HG03342 (cell line): Measurements from ENCODE around the gene SLC1A5.
"Not testable (repeated sequence)": the region's sequence is repeated elsewhere in the genome, so short reads cannot be mapped to it uniquely, and the experiment has no call there.

Source experiments
- ATAC-seq: cut with Tn5 transposase; IDR thresholded peaks from one replicate; pipeline ENCODE4 v1.9.1; 2021; ENCODE audit warnings: mild to moderate bottlenecking, moderate library complexity; ENCODE audit not compliant: unreplicated experiment

The SLC1A5 gene

DNA sequence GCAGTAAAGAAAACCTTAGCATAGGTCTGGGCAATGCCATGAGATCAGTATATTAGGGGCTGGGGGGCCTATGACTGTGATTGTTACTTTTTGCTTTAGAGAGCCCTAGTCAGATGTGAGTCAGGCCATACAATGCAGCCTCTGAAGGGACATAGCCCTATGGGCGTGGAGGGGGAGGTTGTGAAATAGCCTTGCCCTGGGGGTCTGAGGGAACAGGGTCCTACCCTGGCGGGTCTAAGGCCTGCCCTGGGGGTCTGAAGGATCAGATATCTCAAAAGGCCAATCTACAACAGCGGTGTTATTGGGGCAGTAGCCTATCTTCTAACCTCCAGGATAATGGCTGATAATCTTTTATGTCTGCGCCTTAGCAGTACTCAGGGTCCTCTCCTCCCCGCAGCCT lies 13.8 kb upstream of the SLC1A5 start:
- ATAC-seq: no peak

DNA sequence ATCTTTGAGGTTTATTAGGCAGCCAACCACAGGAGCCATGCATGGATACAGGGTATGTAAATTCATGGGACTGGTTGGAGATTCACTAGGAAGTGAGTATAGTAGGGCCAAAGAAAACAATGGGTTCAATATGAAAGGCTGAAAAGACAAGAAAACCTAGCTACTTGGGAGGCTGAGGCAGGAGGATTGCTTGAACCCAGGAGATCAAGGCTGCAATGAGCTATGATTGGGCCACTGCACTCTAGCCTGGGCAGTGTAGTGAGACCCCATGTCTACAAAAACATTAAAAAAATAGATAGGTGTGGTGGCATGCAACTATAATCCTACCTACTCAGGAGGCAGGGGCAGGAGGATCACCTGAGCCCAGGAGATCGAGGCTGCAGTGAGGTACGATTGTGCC lies 10.3 kb upstream of the SLC1A5 start:
- ATAC-seq: no peak

DNA sequence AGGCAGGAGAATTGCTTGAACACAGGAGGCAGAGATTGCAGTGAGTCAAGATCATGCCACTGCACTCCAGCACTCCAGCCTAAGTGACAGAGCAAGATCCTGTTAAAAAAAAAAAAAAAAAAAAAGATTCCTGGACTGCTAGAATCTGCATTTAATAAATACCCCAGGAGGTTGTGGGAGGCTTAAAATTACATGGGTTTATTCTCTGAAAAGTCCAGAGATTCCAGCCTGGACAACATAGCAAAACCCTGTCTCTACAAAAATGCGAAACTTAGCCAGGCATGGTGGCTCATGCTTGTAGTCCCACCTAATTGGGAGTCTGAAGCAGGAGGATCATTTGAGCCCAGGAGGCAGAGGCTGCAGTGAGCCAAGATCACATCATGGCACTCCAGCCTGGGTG lies 9.5 kb upstream of the SLC1A5 start:
- ATAC-seq: no peak

DNA sequence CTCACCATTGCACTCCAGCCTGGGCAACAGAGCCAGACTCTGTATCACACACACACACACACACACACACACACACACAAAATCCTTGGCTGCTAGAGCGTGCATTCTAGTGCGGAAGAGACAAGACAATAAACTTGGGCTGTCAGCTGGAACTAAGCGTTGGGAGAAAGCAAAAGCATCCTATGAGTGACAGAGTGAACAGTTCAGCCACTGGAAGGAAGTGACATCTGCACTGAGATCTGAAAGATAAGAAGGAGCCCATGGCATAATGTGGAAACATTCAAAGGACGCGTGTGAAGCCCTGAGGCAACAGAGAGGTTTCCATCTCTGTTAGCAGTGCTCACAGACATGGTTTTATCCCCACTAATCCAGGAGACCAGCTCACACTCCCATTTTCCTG lies 3.5 kb upstream of the SLC1A5 start:
- ATAC-seq: no peak

DNA sequence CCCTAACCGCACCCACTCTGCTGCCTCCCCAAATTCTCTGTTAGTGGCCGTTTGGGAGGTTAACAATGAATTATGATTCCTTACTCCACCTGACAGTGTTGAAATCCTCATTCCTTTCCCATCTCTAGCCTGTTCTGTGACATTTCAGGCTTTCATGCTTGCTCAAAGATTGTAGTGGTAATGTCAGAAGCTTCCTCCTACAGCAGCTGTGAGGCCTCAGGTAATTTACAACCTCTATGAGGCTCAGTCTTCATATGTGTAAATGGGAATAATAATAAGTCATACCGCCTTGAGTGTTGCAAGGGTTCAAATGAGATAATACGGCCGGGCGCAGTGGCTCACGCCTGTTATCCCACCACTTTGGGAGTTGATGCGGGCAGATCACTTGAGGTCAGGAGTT lies 977 bp upstream of the SLC1A5 start:
- ATAC-seq: no peak

DNA sequence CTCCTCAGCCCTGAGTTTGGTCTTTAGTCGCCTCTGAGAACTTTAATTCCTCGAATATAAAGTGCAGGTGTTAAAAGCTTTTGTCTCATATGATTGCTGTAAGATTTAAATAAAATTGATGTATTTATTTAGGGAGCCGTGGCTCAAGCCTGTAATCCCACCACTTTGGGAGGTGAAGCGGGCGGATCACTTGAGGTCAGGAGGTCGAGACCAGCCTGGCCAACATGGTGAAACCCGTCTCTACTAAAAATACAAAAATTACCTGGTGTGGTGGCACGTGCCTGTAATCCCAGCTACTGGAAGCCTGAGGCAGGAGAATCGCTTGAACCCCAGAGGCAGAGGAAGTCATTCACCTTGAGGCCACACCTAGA lies 559 bp upstream of the SLC1A5 start:
- no peak for ATAC-seq

DNA sequence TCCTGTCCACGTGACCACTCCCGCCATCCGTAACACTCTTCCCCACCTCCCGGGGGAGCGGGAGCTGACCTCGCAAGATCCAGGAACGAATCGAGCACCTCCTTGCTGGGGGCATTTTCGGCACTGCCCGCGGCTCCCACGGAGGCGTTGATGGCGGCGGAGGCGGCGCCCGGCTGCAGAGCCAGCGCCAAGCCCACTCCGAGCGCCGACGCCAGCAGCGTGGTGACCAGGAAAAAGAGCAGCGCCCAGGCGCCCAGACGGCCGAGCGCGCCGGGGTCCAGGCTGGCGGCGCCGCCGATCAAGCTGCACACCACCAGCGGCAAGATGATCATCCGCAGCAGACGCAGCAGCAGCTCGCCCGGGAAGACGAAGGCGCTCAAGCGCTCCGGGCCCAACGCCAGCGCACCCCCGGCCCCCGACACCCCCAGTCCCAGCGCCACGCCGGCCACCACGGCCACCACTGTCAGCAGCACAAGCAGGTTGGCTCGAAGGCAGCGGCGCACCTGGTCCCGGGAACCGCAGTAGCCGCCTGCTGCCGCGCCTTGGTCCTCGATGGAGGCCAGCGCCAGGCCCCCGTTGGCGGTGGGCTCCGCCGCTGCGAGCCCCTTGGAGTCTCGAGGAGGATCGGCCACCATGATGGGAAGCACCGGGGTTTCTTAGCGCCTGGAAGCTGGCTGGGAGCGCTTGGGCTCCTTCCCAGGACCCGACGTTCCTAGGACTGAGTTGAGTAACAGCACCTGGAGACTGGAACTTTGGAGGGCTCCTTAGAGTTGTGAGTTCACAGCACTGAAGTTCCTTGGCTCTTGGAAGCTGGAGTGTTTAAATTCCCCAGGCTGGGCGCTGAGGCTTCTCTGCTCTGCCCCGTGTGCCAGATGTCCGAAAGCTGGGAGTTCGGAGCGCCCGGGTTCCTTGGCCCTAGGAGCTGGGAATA lies 798 bp downstream of the SLC1A5 start:
- no peak for ATAC-seq

DNA sequence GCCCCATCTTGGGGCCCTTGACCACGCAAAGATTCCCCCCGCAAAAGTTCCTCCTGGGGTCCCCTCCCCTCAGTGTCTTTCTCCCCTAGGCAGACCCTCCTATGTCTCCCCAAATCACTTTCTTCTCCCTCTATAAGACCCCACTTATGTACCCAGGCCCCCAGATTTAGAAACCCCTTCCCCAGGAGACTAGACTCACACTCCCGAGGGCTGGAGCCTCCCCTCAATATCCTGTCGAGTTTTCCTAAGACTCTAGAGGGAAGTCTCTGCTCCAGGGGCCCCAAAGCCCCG lies 1.4 kb downstream of the SLC1A5 start:
- no peak for ATAC-seq

DNA sequence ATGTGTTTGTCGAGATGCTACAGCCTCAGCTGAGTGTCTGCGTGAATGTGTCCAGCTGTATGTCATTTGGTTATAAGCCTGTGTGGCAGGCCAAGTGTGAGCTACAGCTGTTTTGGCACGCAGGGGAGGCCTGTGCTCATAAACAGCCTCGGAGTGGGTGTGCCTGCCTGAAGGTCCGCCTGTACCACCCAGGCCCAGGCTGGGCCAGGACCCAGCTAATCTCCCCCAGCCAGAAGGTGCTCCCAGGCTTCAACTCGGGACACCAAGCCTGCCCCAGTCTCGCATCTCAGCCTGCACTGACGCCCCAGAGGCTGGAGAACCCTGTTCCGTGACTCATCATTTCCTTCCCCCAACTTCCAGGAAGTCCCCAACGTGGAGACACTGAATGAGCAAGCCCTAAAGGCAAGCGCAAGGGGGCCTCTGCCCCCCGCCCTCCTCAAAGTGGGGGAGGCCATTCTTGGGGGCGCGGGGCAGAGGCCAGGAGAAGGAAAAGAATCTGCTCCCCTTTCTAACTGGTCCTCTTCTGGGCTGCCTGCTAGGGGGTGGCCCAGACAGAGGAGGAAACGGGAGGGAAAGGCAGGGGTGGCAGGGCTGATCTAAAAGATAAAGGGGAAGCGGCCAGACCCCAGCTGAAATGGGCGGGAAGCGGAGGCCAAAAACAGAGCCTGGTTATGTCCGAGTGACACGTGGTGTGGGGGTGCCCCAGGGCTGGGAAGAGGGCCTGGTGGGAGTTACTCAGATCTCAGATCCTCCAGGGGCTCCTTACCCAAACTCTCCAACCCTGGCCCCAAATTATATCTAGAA lies 2.0 kb downstream of the SLC1A5 start:
- no peak for ATAC-seq

DNA sequence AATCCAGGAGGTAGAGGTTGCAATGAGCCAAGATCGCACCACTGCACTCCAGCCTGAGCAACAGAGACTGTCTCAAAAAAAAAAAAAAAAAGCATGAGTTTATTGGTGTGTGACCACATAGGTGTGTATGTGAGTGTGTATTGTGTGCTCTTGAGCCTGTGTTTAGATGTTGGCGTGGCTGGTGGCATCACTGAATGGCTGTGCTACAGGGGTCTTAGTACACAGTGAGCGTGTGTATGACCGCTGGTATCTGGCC lies 2.5 kb downstream of the SLC1A5 start:
- no peak for ATAC-seq

DNA sequence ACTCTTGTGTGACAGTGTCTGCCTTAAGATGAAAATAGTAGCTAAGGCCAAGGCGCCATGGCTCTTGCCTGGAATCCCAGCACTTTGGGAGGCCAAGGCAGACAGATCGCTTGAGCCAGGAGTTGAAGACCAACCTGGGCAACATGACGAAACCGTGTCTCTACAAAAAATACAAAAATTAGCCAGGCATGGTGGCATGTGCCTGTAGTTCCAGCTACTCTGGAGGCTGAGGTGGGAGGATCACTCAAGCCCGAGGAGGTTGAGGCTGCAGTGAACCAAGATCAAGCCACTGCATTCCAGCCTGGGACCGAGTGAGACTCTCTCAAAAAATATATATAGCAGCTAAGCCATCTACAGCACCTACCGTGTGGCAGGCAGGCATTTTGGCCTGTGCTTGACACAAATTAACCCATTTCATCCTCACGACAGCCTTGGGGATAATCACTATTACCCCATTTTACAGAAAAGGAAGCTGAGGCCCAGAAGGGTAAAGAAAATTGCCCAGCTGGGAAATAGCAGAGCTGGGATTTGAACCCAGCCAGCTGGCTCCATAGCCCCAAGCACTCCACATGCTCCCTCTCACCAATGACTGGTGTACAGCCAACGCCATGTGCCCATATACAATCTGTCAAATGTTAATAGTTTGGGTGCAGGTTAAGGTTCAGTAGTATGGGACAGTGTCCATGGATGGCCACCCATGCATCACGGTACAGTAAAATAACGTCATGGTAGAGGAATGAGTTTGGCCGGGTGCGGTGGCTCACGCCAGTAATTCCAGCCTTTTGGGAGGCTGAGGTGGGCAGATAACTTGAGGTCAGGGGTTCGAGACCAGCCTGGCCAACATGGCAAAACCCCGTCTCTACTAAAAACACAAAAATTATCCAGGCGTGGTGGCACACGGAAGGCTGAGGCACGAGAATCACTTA lies 3.1 kb downstream of the SLC1A5 start:
- no peak for ATAC-seq

DNA sequence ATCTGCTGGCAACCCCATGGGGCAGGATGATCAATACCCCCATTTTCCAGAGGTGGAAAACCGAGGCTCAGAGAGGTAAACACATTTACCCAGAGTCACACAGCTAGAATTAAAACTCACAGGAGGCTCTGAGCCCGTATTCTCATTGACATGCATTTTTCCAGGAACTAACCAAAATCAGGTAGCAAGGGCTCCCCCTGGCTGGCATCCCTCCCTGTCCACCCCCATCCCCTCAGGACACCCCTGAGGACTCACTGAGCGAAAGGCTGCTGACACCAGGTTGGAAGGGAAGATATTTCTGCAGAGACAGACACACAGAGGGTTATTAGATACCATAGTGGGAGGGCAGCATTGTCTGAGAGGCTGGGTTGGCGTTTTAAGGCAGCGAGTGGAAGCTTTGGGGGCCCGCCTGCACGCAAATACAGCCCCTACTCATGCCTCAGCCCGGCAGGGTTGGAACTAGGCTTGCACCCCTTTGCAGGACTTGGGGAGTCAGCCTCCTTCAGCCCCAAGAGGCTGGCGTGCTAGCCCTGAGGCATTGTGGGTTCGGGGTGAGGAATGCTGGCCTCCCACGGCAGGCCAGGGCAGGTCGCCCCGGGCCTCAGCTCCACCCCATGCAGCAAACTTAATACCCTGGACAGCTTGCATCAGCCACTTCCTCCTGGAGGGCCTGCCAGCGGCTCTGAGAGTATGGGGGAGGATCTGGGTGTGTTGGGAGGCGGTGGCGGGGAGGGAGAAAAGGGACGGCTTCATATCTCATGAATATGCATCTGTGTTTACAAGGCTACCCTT lies 3.9 kb downstream of the SLC1A5 start:
- no peak for ATAC-seq

DNA sequence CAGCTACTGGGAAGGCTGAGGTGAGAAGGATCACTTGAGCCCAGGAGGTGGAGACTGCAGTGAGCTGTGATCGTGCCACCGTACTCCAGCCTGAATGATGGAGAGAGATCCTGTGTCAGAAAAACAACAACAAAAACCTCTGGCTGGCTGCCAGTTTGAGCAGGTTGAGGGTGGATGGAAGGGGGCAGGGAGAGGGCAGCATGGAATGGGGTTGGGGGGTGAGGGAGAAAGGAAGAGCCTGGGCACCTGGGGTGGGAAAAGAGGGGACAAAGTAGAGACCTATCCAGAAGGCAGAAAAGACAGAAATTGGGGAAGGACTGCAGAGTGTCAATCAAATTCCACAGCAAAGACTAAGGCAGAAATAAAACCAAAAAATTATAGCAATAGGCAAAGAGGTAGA lies 4.7 kb downstream of the SLC1A5 start:
- no peak for ATAC-seq

DNA sequence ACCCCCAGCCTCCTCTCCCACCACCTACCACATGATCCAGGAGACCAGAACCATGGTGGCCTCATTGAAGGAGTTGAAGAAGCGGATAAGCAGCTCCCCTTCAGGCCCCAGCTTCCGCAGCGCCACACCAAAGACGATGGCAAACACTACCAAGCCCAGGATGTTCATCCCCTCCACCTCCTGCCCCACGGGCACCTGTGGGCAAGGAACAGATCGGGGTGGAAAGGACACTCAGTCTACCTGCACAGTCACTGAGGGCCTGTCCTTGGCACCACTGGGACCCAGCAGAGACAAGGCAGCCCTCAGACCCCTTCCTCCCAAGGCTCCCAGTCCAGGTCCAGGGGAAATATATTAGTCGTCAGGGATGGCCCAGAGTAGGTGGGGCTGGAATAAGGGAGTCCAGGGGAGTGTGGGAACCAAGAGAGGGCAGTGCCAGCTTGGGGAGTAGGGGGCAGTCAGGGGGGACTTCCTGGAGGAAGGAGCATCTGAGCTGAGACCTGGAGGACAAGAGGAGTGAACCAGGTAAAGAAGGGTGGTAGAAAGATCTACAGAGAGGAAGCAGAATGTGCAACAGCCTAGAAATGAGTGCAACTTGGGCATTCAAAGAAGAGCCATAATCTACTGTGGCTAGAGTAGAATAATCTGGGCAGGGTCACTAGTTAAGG lies 5.9 kb downstream of the SLC1A5 start:
- ATAC-seq: no peak

DNA sequence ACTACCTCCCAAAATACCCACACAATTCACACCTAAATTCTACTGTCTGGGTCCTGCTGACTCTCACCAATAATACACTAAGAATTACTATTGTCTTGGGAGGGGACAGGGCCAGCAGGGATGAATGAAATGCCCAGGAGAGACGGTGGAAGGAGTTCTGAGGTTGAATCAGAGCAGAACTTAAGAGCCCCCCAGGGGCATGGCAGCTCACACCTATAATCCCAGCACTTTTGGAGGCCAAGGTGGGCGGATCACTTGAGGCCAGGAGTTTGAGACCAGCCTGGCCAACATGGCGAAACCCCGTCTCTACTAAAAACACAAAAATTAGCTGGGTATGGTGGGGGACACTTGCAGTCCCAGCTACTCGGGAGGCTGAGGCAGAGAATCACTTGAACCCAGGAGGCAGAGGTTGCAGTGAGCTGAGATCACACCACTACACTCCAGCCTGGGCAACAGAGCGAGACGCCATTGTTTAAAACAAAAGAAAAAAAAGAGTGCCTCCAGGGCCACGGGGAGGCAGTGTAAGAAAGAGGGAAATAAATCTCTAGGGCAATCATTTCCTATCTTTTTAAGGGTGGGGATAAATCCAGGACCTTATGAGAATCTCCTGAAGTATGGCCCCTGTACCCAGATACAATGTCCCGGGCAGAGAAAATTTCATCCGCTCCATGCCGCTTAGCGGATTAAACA lies 10.3 kb downstream of the SLC1A5 start:
- ATAC-seq: not testable (repeated sequence)

DNA sequence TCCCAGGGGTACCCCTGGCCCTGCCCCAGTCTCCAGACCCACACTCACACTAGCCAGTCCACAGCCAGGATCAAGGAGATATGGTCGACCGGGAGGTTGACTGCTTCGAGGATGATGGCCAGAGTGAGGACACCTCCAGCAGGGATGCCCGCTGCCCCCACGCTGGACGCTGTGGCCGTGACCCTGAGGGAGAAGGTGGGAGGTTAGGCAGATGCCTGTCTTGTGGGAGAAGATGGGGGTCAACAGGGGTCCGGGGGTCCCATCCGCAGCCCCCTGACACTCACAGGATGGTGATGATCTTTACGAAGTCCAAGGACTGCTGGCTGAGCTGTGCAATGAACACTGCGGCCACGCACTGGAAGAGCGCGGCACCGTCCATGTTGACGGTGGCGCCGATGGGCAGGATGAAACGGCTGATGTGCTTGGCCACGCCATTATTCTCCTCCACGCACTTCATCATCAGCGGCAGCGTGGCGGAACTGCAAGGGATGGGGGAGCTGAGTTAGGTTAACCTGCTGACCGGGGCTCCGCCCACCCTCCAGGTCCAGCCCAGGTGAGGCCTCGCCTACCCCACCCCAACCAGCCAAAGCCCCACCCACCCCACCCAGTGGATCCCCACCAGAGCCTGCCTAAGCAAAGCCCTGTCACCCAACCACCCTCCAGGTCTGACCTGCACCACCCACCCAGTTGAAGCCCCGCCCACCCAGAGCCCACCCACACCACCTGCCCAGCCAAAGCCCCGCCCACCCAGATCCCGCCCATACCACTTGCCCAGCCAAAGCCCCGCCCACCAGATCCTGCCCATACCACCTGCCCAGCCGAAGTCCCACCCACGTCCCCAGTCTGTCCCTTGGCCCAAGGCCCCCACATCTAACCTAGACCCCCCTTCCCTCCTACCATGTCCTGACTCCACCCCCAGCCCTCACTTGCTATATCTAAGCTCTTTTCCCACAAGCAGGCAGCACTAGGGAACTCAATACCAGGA lies 11.2 kb downstream of the SLC1A5 start:
- ATAC-seq: no peak

DNA sequence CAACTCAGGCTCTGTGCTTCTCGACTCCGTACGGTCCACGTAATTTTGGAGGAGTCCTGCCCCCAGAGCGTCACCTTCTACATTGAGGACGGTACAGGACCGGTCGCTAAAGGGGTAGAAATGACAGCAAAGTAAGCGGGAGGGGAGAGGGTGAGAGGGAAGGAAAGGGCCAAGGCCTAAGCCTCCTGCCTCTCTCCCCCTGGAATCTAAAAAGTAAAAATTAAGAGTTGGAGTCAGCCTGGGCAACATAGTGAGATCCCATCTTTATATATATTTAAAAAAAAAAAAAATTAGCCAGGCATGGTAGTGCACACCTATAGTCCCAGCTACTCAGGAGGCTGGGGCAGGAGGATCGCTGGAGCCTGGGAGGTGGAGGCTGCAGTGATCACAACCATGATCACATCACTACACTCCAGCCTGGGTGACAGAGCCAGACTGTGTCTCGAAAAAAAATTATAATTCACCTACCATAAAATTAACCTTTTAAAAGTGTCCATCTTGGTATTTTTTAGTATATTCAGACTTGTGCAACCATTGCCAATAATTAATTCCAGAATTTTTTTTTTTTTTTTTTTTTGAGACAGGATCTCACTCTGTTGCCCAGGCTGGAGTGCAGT lies 12.6 kb downstream of the SLC1A5 start:
- ATAC-seq: no peak

DNA sequence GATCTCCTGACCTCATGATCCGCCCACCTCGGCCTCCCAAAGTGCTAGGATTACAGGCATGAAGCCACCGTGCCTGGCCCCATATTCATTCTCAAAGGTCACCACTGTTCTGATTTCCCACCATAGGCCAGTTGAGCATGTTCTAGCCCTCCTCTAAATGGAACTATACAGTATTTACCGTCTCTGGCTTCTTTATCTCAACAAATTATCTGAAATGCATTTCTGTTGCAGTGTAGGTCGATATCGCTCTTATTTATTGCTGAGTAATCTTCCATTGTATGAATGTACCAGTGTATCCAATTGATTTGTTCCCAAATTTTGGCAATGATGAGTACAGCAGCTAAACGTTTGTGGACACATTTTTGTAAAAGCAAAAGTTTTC lies 15.4 kb downstream of the SLC1A5 start:
- no peak for ATAC-seq
